Chondrocyte (in vitro differentiated cells): Measurements from ENCODE around the gene GSTT2. TPM values are rescaled to one million over a fixed set of nuclear protein-coding genes. Genes with fewer than 3 reads are reported as not detected.
"Not testable (repeated sequence)": the region's sequence is repeated elsewhere in the genome, so short reads cannot be mapped to it uniquely, and the experiment has no call there.

Experiments
- DNase-seq: peaks from one replicate; pipeline ENCODE4 v3.0.0; 2021; ENCODE audit warnings: mixed read lengths, low spot score
- H3K27ac Mint-ChIP-seq: one replicate; pipeline ENCODE4 v1.8.0; 2021; ENCODE audit warnings: mild to moderate bottlenecking, moderate library complexity, mixed read lengths; ENCODE audit not compliant: unreplicated experiment
- H3K27me3 Mint-ChIP-seq: 2 replicates; pipeline ENCODE4 v1.8.0; 2021; ENCODE audit warnings: low read depth, mixed read lengths
- H3K36me3 Mint-ChIP-seq: 2 replicates; pipeline ENCODE4 v1.8.0; 2021; ENCODE audit warnings: low read depth, mixed read lengths
- H3K4me1 Mint-ChIP-seq: 2 replicates; pipeline ENCODE4 v1.8.0; 2021; ENCODE audit warnings: low read depth, mild to moderate bottlenecking, mixed read lengths
- H3K4me3 Mint-ChIP-seq: one replicate; pipeline ENCODE4 v1.8.0; 2021; ENCODE audit warnings: mild to moderate bottlenecking, moderate library complexity, mixed read lengths; ENCODE audit not compliant: unreplicated experiment
- H3K9me3 Mint-ChIP-seq: 2 replicates; pipeline ENCODE4 v1.8.0; 2021; ENCODE audit warnings: low read depth, mixed read lengths
- CTCF ChIP-seq: fragments of 200-600 bp; sonication (generic); IDR thresholded peaks from 2 replicates; pipeline ENCODE4 v1.5.0; 2021; ENCODE audit warnings: antibody characterized with exemption, mild to moderate bottlenecking, moderate library complexity
- total RNA-seq: library from RNA; stranded (reverse); gene quantifications from 3 replicates; pipeline ENCODE4 v1.2.1, GENCODE V29; 2021

Gene GSTT2
- total RNA-seq, 1 donor from 2014 or later: not detected

GRCh38 chr22:23954991-23955305, 25.0 kb upstream of the GSTT2 start:
- DNase-seq, H3K4me1 Mint-ChIP-seq, H3K36me3 Mint-ChIP-seq, H3K27ac Mint-ChIP-seq, H3K27me3 Mint-ChIP-seq, H3K9me3 Mint-ChIP-seq, H3K4me3 Mint-ChIP-seq: not testable (repeated sequence)

GRCh38 chr22:23955886-23956285, 24.0 kb upstream of the GSTT2 start:
- H3K4me3 Mint-ChIP-seq, H3K9me3 Mint-ChIP-seq, H3K4me1 Mint-ChIP-seq, H3K27ac Mint-ChIP-seq, DNase-seq, H3K27me3 Mint-ChIP-seq, H3K36me3 Mint-ChIP-seq: not testable (repeated sequence)

GRCh38 chr22:23956301-23956900, 23.5 kb upstream of the GSTT2 start:
- H3K27me3 Mint-ChIP-seq, H3K9me3 Mint-ChIP-seq, H3K36me3 Mint-ChIP-seq, DNase-seq, H3K4me1 Mint-ChIP-seq, H3K27ac Mint-ChIP-seq, H3K4me3 Mint-ChIP-seq: not testable (repeated sequence)
- TF ChIP-seq CTCF: peak; percentile 85

- not testable (repeated sequence) for H3K4me1 Mint-ChIP-seq, H3K36me3 Mint-ChIP-seq
Measured at GRCh38 chr22:23961084-23961771, 18.7 kb upstream of the GSTT2 start, which contains the start of gene GSTT2B. Gene GSTT2B, minus strand, starts transcription at chr22:23961195. Its CDS starts 64 bp downstream, at chr22:23961131.

GRCh38 chr22:23966094-23966493, 13.8 kb upstream of the GSTT2 start:
- not testable (repeated sequence) for H3K9me3 Mint-ChIP-seq, H3K4me3 Mint-ChIP-seq, DNase-seq, H3K27ac Mint-ChIP-seq, H3K27me3 Mint-ChIP-seq, H3K4me1 Mint-ChIP-seq
- peaks cover 14% of the 10 kb centered on the region for H3K36me3 Mint-ChIP-seq

More at GRCh38 chr22:23961084-23961771, 18.7 kb upstream of the GSTT2 start, which contains the start of gene GSTT2B:
- H3K9me3 Mint-ChIP-seq, H3K27me3 Mint-ChIP-seq, H3K27ac Mint-ChIP-seq, H3K4me3 Mint-ChIP-seq, DNase-seq: not testable (repeated sequence)

- not testable (repeated sequence) for H3K4me1 Mint-ChIP-seq, H3K9me3 Mint-ChIP-seq, H3K27me3 Mint-ChIP-seq, DNase-seq, H3K27ac Mint-ChIP-seq, H3K4me3 Mint-ChIP-seq
- peaks cover 15% of the 10 kb centered on the region for H3K36me3 Mint-ChIP-seq
Measured at GRCh38 chr22:23966568-23966967, 13.4 kb upstream of the GSTT2 start, which contains the start of gene DDTL. Gene DDTL, plus strand, starts transcription at chr22:23966888. Its CDS starts 27 bp downstream, at chr22:23966915.

- Mint-ChIP-seq H3K4me1 (peaks cover 3% of the 10 kb centered on the region), H3K27me3 (no peaks in the 10 kb centered on the region), H3K9me3 (no peaks in the 10 kb centered on the region), H3K36me3 (peaks cover 15% of the 10 kb centered on the region), H3K27ac (no peak overlapping the region), H3K4me3 (no peak overlapping the region)
- TF ChIP-seq CTCF: no peak
- no peak for DNase-seq
Measured at GRCh38 chr22:23969071-23969470, 10.9 kb upstream of the GSTT2 start.
